Purkinje cell (primary cell): ENCODE results near the gene SLC11A1. TPM values are rescaled to one million over a fixed set of nuclear protein-coding genes. Genes with fewer than 3 reads are reported as not detected.

ENCODE experiments used
- polyA plus RNA-seq: library from polyadenylated mRNA; unstranded; fragments of >200 nt; fragmentation: Nextera tagmentation; gene quantifications from 2 replicates; pipeline ENCODE4 v1.2.1, GENCODE V29; 2014

The SLC11A1 gene
- not detected in 2 replicates for polyA plus RNA-seq

GRCh38 chr2:218381916-218382366 is at the start of gene SLC11A1:
TSS of gene SLC11A1 (plus strand) at chr2:218382273. CDS start at chr2:218382369, 96 bp downstream.

DNA sequence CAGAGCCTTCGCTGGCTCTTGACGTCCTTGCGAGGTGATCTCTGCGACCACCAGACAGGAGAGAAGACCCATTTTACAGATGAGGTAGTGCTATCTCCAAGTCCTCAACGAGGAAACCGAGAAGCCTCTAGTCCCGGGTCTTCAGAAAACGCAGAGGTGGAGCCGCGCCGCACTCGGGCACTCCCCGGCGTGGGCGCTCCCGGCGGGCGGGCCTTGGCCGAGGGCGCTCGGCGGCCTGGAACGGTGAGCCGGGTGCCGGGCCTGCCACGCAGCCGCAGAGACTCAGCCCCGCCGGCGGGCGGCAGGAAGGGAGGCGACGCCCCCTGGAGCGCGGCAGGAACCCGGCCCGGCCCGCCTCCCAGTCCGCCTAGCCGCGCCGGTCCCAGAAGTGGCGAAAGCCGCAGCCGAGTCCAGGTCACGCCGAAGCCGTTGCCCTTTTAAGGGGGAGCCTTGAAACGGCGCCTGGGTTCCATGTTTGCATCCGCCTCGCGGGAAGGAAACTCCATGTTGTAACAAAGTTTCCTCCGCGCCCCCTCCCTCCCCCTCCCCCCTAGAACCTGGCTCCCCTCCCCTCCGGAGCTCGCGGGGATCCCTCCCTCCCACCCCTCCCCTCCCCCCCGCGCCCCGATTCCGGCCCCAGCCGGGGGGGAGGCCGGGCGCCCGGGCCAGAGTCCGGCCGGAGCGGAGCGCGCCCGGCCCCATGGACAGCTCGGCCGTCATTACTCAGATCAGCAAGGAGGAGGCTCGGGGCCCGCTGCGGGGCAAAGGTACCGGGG is 17.5 kb downstream of the SLC11A1 start, which contains the start of gene CTDSP1:
Gene CTDSP1 (plus strand): TSS at position 478 of the 776 bp plus-strand sequence. CDS start 223 bp downstream, at position 701.

GRCh38 chr2:218418717-218419458 is 36.8 kb downstream of the SLC11A1 start, which contains the start of gene VIL1:
TSS of gene VIL1 (plus strand) at chr2:218419123. CDS start at chr2:218423779, 4,656 bp downstream.

Other genes with a start within 250 kb of the SLC11A1 start
- gene CXCR1, start 215.3 kb upstream of the SLC11A1 start, polyA plus RNA-seq = not detected in 2 replicates
- gene ARPC2, start 165.1 kb upstream of the SLC11A1 start, polyA plus RNA-seq = 196 and 197 TPM in 2 replicates
- not detected in 2 replicates for gene GPBAR1, start 121.3 kb upstream of the SLC11A1 start, polyA plus RNA-seq
- 11.2 and 13.6 TPM in 2 replicates for gene AAMP, start 112.1 kb upstream of the SLC11A1 start, polyA plus RNA-seq
- 64.9 and 85.9 TPM in 2 replicates for gene PNKD, start 111.8 kb upstream of the SLC11A1 start, polyA plus RNA-seq
- gene TMBIM1, start 89.8 kb upstream of the SLC11A1 start, polyA plus RNA-seq = 0.97 and 3.5 TPM in 2 replicates
- gene CATIP, start 25.4 kb upstream of the SLC11A1 start, polyA plus RNA-seq = not detected in 2 replicates
- 0.30 and 1.3 TPM in 2 replicates for gene CTDSP1, start 17.6 kb downstream of the SLC11A1 start, polyA plus RNA-seq
- gene VIL1, start 36.9 kb downstream of the SLC11A1 start, polyA plus RNA-seq = not detected in 2 replicates
- gene USP37, start 186.1 kb downstream of the SLC11A1 start, polyA plus RNA-seq = 4.2 and 6.2 TPM in 2 replicates
- 29.0 and 29.2 TPM in 2 replicates for gene CNOT9, start 186.6 kb downstream of the SLC11A1 start, polyA plus RNA-seq
- 12.3 and 13.9 TPM in 2 replicates for gene PLCD4, start 225.6 kb downstream of the SLC11A1 start, polyA plus RNA-seq